ENCODE results near the gene ULK2.
"Not testable (repeated sequence)": the region's sequence is repeated elsewhere in the genome, so short reads cannot be mapped to it uniquely, and the experiment has no call there.

ULK2 gene

GRCh38 chr17:19766016-19766415 lies 101.7 kb downstream of the ULK2 start:
- DNase-seq, result no peak

- not testable (repeated sequence) for DNase-seq
These were observed 103.7 kb downstream of the ULK2 start for GRCh38 chr17:19763991-19764390.

- DNase-seq, result no peak
These were observed 104.3 kb downstream of the ULK2 start for GRCh38 chr17:19763416-19763815.

GRCh38 chr17:19762515-19762961 lies 105.2 kb downstream of the ULK2 start:
- DNase-seq, result peak in 1 of 2 experiments; percentile 33

- DNase-seq, result no peak
These were observed 107.0 kb downstream of the ULK2 start for GRCh38 chr17:19760746-19761145.

- DNase-seq, result no peak
These were observed 107.9 kb downstream of the ULK2 start for GRCh38 chr17:19759568-19760549.

- no peak for DNase-seq
These were observed 110.1 kb downstream of the ULK2 start for GRCh38 chr17:19757536-19758180.

GRCh38 chr17:19756546-19756945 lies 111.2 kb downstream of the ULK2 start:
- no peak for DNase-seq

- no peak for DNase-seq
These were observed 111.8 kb downstream of the ULK2 start for GRCh38 chr17:19755821-19756510.

- no peak for DNase-seq
These were observed 112.3 kb downstream of the ULK2 start for GRCh38 chr17:19755392-19755791.

- DNase-seq, result peak in 1 of 2 experiments; percentile 13
These were observed 113.9 kb downstream of the ULK2 start for GRCh38 chr17:19753661-19754463.

- DNase-seq, result peak in 1 of 2 experiments; percentile 9
These were observed 114.7 kb downstream of the ULK2 start for GRCh38 chr17:19753051-19753509.

- no peak for DNase-seq
These were observed 115.3 kb downstream of the ULK2 start for GRCh38 chr17:19752216-19753050.

GRCh38 chr17:19750835-19751234 lies 116.9 kb downstream of the ULK2 start:
- DNase-seq, result no peak

GRCh38 chr17:19750020-19750572 lies 117.6 kb downstream of the ULK2 start:
- no peak for DNase-seq

- DNase-seq, result no peak
These were observed 118.9 kb downstream of the ULK2 start for GRCh38 chr17:19748807-19749193.

GRCh38 chr17:19747829-19748806 lies 119.6 kb downstream of the ULK2 start, which contains the start of gene ALDH3A1:
ALDH3A1 (minus strand) TSS chr17:19748298; CDS start chr17:19745129, 3,169 bp downstream.
- DNase-seq, result no peak

GRCh38 chr17:19747159-19747719 lies 120.5 kb downstream of the ULK2 start:
- no peak for DNase-seq

- DNase-seq, result no peak
These were observed 121.2 kb downstream of the ULK2 start for GRCh38 chr17:19746517-19746916.
